ENCODE measurements around the gene COPRS. TPM values are rescaled to one million over a fixed set of nuclear protein-coding genes. Genes with fewer than 3 reads are reported as not detected.
A peak's percentile ranks its signal among the peaks of the same experiment; 100 is the strongest.

Gene COPRS
- total and polyA plus RNA-seq, 2 of the 13 experiments (the other 11 are each of a cell fraction or from before 2014, with no cell fraction given) = 22.7 to 93.8 TPM

DNA sequence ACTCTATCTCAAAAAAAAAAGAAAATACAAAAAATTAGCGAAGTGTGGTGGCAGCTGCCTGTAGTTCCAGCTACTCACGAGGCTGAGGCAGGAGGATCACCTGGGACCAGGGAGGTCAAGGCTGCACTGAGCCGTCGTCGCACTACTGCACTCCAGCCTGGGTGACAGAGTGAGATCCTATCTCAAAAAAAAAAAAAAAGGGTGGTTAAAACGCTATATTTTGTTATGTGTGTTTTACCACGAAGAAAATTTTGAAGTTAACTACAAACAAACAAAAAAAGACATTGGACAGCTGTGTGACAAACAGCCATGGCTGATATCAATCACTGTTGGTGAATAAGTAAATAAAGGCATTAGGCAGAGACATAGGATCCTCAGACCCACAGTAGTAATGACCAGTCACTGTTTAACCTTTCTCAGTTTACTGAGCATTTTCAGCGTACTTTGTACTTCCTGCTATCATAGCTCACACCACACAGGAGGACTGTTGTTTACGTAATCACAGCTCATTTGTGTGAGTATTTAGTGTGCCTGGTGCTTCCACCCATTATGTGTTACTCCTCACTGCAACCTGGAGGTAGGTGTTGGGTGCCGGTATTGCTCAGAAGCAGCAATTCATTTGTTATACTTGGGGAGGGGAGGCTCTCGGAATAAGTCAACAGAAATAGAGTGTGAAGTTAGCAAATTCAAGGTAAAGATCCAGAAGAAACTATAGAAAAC is 55.4 kb downstream of the COPRS start (continued):
- peak; percentile 91; the same call in 1 of the 2 replicates for TF ChIP-seq GATA4 (IDR thresholded peaks at IDR 0.05; ENCODE audit: borderline replicate concordance, low read depth)
- TF ChIP-seq SOX13 (IDR thresholded peaks at IDR 0.05) = peak; percentile 74
- TF ChIP-seq SOX13 (CRISPR knock-in tag; conservative IDR thresholded peaks at IDR 0.05 in 1 of 2, IDR thresholded peaks at IDR 0.05 in 1 of 2) = peak in 1 of 2 experiments; percentile 94; a peak in 2 of 4 replicates
- peak; percentile 86 for TF ChIP-seq HOXA3 (CRISPR knock-in tag; IDR thresholded peaks at IDR 0.05)
- peak; percentile 94 for TF ChIP-seq CEBPG (CRISPR knock-in tag; IDR thresholded peaks at IDR 0.05)
- TF ChIP-seq ZNF512 (CRISPR knock-in tag; IDR thresholded peaks at IDR 0.05) = no peak
- peak; percentile 80 for TF ChIP-seq HNF1B (CRISPR knock-in tag; IDR thresholded peaks at IDR 0.05)
- no peak for TF ChIP-seq ZNF160 (CRISPR knock-in tag; IDR thresholded peaks at IDR 0.05)
- 0 out of 2 replicates have a peak, but pooled peaks have one; percentile 30 for TF ChIP-seq BRD4 (CRISPR knock-in tag; IDR thresholded peaks at IDR 0.05)
- peak; percentile 52; the same call in 1 of the 2 replicates for TF ChIP-seq ZNF569 (CRISPR knock-in tag; IDR thresholded peaks at IDR 0.05; ENCODE audit: borderline replicate concordance)
- TF ChIP-seq MAFK (conservative IDR thresholded peaks at IDR 0.05 in 1 of 2, IDR thresholded peaks at IDR 0.05 in 1 of 2; ENCODE audit: low read length in 2 of 2) = no peak
- no peak for TF ChIP-seq ZNF124 (CRISPR knock-in tag; IDR thresholded peaks at IDR 0.05)
- TF ChIP-seq NONO (IDR thresholded peaks at IDR 0.05) = no peak
- peak; percentile 92 for TF ChIP-seq NONO (CRISPR knock-in tag; conservative IDR thresholded peaks at IDR 0.05)
- 0 out of 2 replicates have a peak, but pooled peaks have one; percentile 69 for TF ChIP-seq SRY (CRISPR knock-in tag; IDR thresholded peaks at IDR 0.05)
- no peak for TF ChIP-seq CC2D1A (CRISPR knock-in tag; IDR thresholded peaks at IDR 0.05)
- no peak for TF ChIP-seq MED8 (CRISPR knock-in tag; IDR thresholded peaks at IDR 0.05; ENCODE audit: insufficient replicate concordance)
- TF ChIP-seq ZNF788 (CRISPR knock-in tag; IDR thresholded peaks at IDR 0.05; ENCODE audit: borderline replicate concordance) = peak; percentile 76; the same call in 1 of the 2 replicates
- TF ChIP-seq, protein P1, sequence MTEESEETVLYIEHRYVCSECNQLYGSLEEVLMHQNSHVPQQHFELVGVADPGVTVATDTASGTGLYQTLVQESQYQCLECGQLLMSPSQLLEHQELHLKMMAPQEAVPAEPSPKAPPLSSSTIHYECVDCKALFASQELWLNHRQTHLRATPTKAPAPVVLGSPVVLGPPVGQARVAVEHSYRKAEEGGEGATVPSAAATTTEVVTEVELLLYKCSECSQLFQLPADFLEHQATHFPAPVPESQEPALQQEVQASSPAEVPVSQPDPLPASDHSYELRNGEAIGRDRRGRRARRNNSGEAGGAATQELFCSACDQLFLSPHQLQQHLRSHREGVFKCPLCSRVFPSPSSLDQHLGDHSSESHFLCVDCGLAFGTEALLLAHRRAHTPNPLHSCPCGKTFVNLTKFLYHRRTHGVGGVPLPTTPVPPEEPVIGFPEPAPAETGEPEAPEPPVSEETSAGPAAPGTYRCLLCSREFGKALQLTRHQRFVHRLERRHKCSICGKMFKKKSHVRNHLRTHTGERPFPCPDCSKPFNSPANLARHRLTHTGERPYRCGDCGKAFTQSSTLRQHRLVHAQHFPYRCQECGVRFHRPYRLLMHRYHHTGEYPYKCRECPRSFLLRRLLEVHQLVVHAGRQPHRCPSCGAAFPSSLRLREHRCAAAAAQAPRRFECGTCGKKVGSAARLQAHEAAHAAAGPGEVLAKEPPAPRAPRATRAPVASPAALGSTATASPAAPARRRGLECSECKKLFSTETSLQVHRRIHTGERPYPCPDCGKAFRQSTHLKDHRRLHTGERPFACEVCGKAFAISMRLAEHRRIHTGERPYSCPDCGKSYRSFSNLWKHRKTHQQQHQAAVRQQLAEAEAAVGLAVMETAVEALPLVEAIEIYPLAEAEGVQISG (CRISPR knock-in tag; IDR thresholded peaks at IDR 0.05) = peak; percentile 69
- TF ChIP-seq KDM6A (CRISPR knock-in tag; IDR thresholded peaks at IDR 0.05; ENCODE audit: low read depth) = peak; percentile 99
- no peak for TF ChIP-seq GPN1 (CRISPR knock-in tag; IDR thresholded peaks at IDR 0.05; ENCODE audit: borderline replicate concordance)
- peak; percentile 82; the same call in 1 of the 2 replicates for TF ChIP-seq ZSCAN21 (CRISPR knock-in tag; IDR thresholded peaks at IDR 0.05; ENCODE audit: borderline replicate concordance)
- TF ChIP-seq HOXA9 (CRISPR knock-in tag; IDR thresholded peaks at IDR 0.05; ENCODE audit: borderline replicate concordance) = peak; percentile 89; the same call in 1 of the 2 replicates
- TF ChIP-seq YEATS2 (CRISPR knock-in tag; IDR thresholded peaks at IDR 0.05; ENCODE audit: borderline replicate concordance) = peak; percentile 67; the same call in 1 of the 2 replicates

Data from HepG2 (cell line).